ENCODE results near the gene AASDH.

- TF ChIP-seq, protein P1, sequence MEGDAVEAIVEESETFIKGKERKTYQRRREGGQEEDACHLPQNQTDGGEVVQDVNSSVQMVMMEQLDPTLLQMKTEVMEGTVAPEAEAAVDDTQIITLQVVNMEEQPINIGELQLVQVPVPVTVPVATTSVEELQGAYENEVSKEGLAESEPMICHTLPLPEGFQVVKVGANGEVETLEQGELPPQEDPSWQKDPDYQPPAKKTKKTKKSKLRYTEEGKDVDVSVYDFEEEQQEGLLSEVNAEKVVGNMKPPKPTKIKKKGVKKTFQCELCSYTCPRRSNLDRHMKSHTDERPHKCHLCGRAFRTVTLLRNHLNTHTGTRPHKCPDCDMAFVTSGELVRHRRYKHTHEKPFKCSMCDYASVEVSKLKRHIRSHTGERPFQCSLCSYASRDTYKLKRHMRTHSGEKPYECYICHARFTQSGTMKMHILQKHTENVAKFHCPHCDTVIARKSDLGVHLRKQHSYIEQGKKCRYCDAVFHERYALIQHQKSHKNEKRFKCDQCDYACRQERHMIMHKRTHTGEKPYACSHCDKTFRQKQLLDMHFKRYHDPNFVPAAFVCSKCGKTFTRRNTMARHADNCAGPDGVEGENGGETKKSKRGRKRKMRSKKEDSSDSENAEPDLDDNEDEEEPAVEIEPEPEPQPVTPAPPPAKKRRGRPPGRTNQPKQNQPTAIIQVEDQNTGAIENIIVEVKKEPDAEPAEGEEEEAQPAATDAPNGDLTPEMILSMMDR (conservative IDR thresholded peaks at IDR 0.05; ENCODE audit: low read length), result no peak
- no peak for TF ChIP-seq EZH2phosphoT487 (IDR thresholded peaks at IDR 0.05; ENCODE audit: borderline replicate concordance, low read depth, low read length)
Observed at GRCh38 chr4:56416349-56416748, 29.1 kb upstream of the AASDH start.

Data from OCI-LY7 (cell line).